Endothelial cell of umbilical vein (primary cell): ENCODE data around the gene PARVA. TPM values are rescaled to one million over a fixed set of nuclear protein-coding genes. Genes with fewer than 3 reads are reported as not detected.

ENCODE experiments used
- BruUV-seq: library from RNA; stranded (reverse); fragments of 400-500 nt; replicated peaks from 2 replicates; lab custom pipeline; 2021; lab: Mats Ljungman, UMichigan
- CTCF ChIA-PET: fragments of 300-600, 350-600 bp; sonication (Branson Sonifier 250); formaldehyde crosslinking; loops from one replicate; lab custom pipeline; 2021; ENCODE audit warnings: antibody characterized with exemption, inconsistent platforms; lab: Charles Lee
- POLR2A ChIA-PET: fragments of 300-600, 350-600 bp; sonication (Branson Sonifier 250); formaldehyde crosslinking; loops from one replicate; lab custom pipeline; 2021; ENCODE audit warnings: antibody characterized with exemption, inconsistent platforms; lab: Charles Lee
- DNase-seq: peaks from one replicate; pipeline ENCODE4 v3.0.0-alpha.2; 2011; ENCODE audit warnings: low read depth, low spot score
- FAIRE-seq: peaks from 2 replicates; lab custom pipeline; 2011; peaks lifted over from hg19 to GRCh38; lab: Jason Lieb, UNC
- H2AFZ ChIP-seq: 2 replicates; pipeline ENCODE4 v1.6.0; 2012; ENCODE audit warnings: low read depth, low read length, control low read depth, inconsistent platforms
- H3K27ac ChIP-seq: 2 replicates; pipeline ENCODE4 v1.5.1; 2011; ENCODE audit warnings: low read depth, mild to moderate bottlenecking, control low read depth, low read length, moderate library complexity; ENCODE audit not compliant: insufficient read depth
- H3K27me3 ChIP-seq, 2 experiments: 2 replicates each; pipeline versions ENCODE4 v1.6.0 to v1.6.1; 2011; ENCODE audit warnings: low read length in 2 of 2, mixed read lengths in 1 of 2; ENCODE audit not compliant: control insufficient read depth in 2 of 2, insufficient read depth in 2 of 2
- H3K36me3 ChIP-seq, 2 experiments: 2 replicates in 1 of 2; 3 replicates in 1 of 2; pipeline ENCODE4 v1.5.1; 2011; ENCODE audit warnings: low read length in 2 of 2, mild to moderate bottlenecking in 1 of 2, moderate library complexity in 1 of 2; ENCODE audit not compliant: control insufficient read depth in 2 of 2, insufficient read depth in 2 of 2; ENCODE audit errors: extremely low read depth in 1 of 2
- H3K4me1 ChIP-seq: 3 replicates; pipeline ENCODE4 v1.5.1; 2011; ENCODE audit warnings: mild to moderate bottlenecking, low read length; ENCODE audit not compliant: control insufficient read depth, insufficient read depth; ENCODE audit errors: extremely low read depth
- H3K4me2 ChIP-seq: 2 replicates; pipeline ENCODE4 v1.6.1; 2011; ENCODE audit warnings: low read length, control low read depth, mixed read lengths; ENCODE audit not compliant: insufficient read depth
- H3K4me3 ChIP-seq, 3 experiments: fragments of 200-600 bp in 1 of 3; sonication (generic), shearing (Covaris generic) in 1 of 3; replicated peaks in 1 of 3; 2 replicates each; pipeline ENCODE4 v1.5.1; 2011 to 2016; ENCODE audit warnings: control low read depth in 3 of 3, low read length in 3 of 3, mild to moderate bottlenecking in 2 of 3, inconsistent platforms in 1 of 3, low read depth in 1 of 3, moderate library complexity in 1 of 3; ENCODE audit not compliant: insufficient read depth in 1 of 3
- H3K79me2 ChIP-seq: 2 replicates; pipeline ENCODE4 v1.6.0; 2012; ENCODE audit warnings: low read length, inconsistent platforms; ENCODE audit not compliant: control insufficient read depth, insufficient read depth
- H3K9ac ChIP-seq: replicated peaks from 2 replicates; pipeline ENCODE3; 2011; ENCODE audit warnings: low read length, control low read depth; ENCODE audit not compliant: insufficient read depth; ENCODE audit errors: extremely low read depth
- H3K9me1 ChIP-seq: replicated peaks from 3 replicates; pipeline ENCODE4 v1.6.0; 2011; ENCODE audit warnings: mild to moderate bottlenecking, low read length; ENCODE audit not compliant: control insufficient read depth, insufficient read depth; ENCODE audit errors: extremely low read depth
- H3K9me3 ChIP-seq: replicated peaks from 2 replicates; pipeline ENCODE4 v1.5.1; 2012; ENCODE audit warnings: low read length, inconsistent platforms; ENCODE audit not compliant: control insufficient read depth, insufficient read depth
- H4K20me1 ChIP-seq: replicated peaks from 2 replicates; pipeline ENCODE3; 2011; ENCODE audit warnings: mild to moderate bottlenecking, low read length; ENCODE audit not compliant: control insufficient read depth, insufficient read depth; ENCODE audit errors: extremely low read depth
- CTCF ChIP-seq, 2 donors: IDR thresholded peaks; 1 replicate in 1 of 2; 2 replicates in 1 of 2; pipeline ENCODE4 v1.5.1; 2011; ENCODE audit warnings: low read length in 2 of 2, mild to moderate bottlenecking in 2 of 2, moderate library complexity in 2 of 2, control low read depth in 1 of 2, inconsistent platforms in 1 of 2, low read depth in 1 of 2; ENCODE audit not compliant: insufficient read depth in 1 of 2; ENCODE audit errors: extremely low read depth in 1 of 2
- FOS ChIP-seq: IDR thresholded peaks from 2 replicates; pipeline ENCODE4 v1.6.1; 2011; ENCODE audit warnings: mild to moderate bottlenecking, low read length, moderate library complexity, borderline replicate concordance; ENCODE audit not compliant: insufficient read depth
- GATA2 ChIP-seq: IDR thresholded peaks from 2 replicates; pipeline ENCODE4 v1.7.0; 2011; ENCODE audit warnings: low read depth, mild to moderate bottlenecking, moderate library complexity, mixed read lengths, low read length; ENCODE audit not compliant: insufficient read length, insufficient read depth
- JUN ChIP-seq: IDR thresholded peaks from 2 replicates; pipeline ENCODE4 v1.6.1; 2011; ENCODE audit warnings: borderline replicate concordance, low read depth; ENCODE audit not compliant: insufficient read length, insufficient read depth
- MYC ChIP-seq: IDR thresholded peaks from one replicate; pipeline ENCODE4 v1.6.1; 2011; ENCODE audit warnings: mild to moderate bottlenecking, low read depth, low read length
- POLR2AphosphoS5 ChIP-seq: IDR thresholded peaks from 2 replicates; pipeline ENCODE4 v1.6.1; 2012; ENCODE audit warnings: low read depth, mild to moderate bottlenecking, control low read depth, low read length, moderate library complexity; ENCODE audit not compliant: insufficient read depth
- dilution Hi-C: fragments of 300-500 bp; cut with MboI; formaldehyde crosslinking; loops from one replicate; pipeline ENCODE4 v1.15.0; 2019; ENCODE audit warnings: low sequenced_read_pairs; ENCODE audit not compliant: extremely low pct_ligation_motif_present
- intact Hi-C: fragments of 100-400 bp; cut with micrococcal nuclease; formaldehyde crosslinking; loops from one replicate; pipeline ENCODE4 v1.10.0; 2022
- polyA plus RNA-seq, 4 experiments: library from polyadenylated mRNA; depleted of rRNA in 3 of 4; stranded (reverse) in 3 of 4; unstranded in 1 of 4; fragments of >200 nt; gene quantifications; 2 replicates each; pipeline versions ENCODE4 v1.2.1 to v1.2.3, GENCODE V29; 2011 to 2012; ENCODE audit warnings: missing spikeins in 1 of 4
- total RNA-seq: library from RNA; stranded (reverse); gene quantifications from 2 replicates; pipeline ENCODE4 v1.2.3, GENCODE V29; 2021

The PARVA gene
- total and polyA plus RNA-seq, 2 donors (not counting 3 experiments of a cell fraction or from before 2014, with no cell fraction given): 40.6 to 104 TPM

DNA sequence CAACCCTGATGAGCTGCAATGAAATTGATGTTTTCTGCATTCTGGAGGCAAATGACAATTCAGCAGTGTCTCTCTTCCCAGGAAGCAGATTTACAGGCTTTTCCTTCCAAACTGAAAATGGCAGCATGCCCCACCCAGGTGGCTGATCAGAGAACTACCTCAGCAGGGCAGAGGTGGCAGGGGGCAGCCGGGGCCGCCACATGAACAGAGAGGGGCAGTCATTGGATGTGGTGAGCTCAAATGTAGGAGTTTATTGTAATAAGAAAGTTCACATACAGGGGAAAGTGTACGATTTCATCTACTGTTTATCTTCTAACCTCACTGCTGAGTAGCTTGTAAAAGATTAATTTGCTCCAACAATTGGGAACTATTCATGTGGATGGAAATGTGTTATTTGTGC lies 15.7 kb upstream of the PARVA start:
- intact Hi-C loops (no loop called here), dilution Hi-C loops (no loop called here)
- no peaks in the 10 kb centered on the region for H3K9me1 ChIP-seq
- H3K9me3 ChIP-seq: no peaks in the 10 kb centered on the region
- no peak overlapping the region for H3K9ac ChIP-seq
- no peak overlapping the region for H3K4me2 ChIP-seq
- ChIA-PET CTCF (interaction anchor here (1.3 to 3.1 kb wide), 3 partner anchors 13 to 44 kb away, joined by 3 to 10 read pairs (median 7); partner anchors contain the start of gene PARVA), POLR2A (interaction anchor here (0.6 kb wide), 1 partner anchor 146 kb away, joined by 5 read pairs; no protein-coding TSS in a partner anchor)
- no TSS peak for BruUV-seq
- H3K27ac ChIP-seq: no peak overlapping the region
- no peaks in the 10 kb centered on the region for H4K20me1 ChIP-seq
- H3K4me3 ChIP-seq: no peak overlapping the region
- TF ChIP-seq MYC (no peak), GATA2 (no peak), JUN (no peak), POLR2AphosphoS5 (no peak), CTCF (IDR thresholded peaks at IDR 0.05; ENCODE audit: extremely low read depth in 1 of 2, insufficient read depth in 1 of 2, low read depth in 1 of 2, low read length in 2 of 2) (no peak), FOS (no peak)
- FAIRE-seq (no peak), DNase-seq (no peak)
- H2AFZ ChIP-seq: no peak overlapping the region
- peaks cover 14 to 23% of the 10 kb centered on the region in 2 experiments for H3K27me3 ChIP-seq
- peaks cover 2% of the 10 kb centered on the region for H3K4me1 ChIP-seq
- H3K79me2 ChIP-seq: no peaks in the 10 kb centered on the region
- no peaks in the 10 kb centered on the region for H3K36me3 ChIP-seq
